MCF 10A (cell line): ENCODE results near the gene ITGA2B. TPM values are rescaled to one million over a fixed set of nuclear protein-coding genes. Genes with fewer than 3 reads are reported as not detected.
"Not testable (repeated sequence)": the region's sequence is repeated elsewhere in the genome, so short reads cannot be mapped to it uniquely, and the experiment has no call there.

ENCODE experiments used
- BruUV-seq: library from RNA; stranded (reverse); fragments of 400-500 nt; replicated peaks from 2 replicates; lab custom pipeline; 2021; lab: Mats Ljungman, UMichigan
- CTCF ChIA-PET: fragments of 300-600 bp; sonication (Branson Sonifier 250); formaldehyde crosslinking; extraction: SDS; loops from one replicate; lab custom pipeline; 2021; ENCODE audit warnings: antibody characterized with exemption, inconsistent platforms; lab: Yijun Ruan, JAX
- POLR2A ChIA-PET: fragments of 300-600, 350-650 bp; sonication (Branson Sonifier 250); formaldehyde crosslinking; extraction: SDS; loops from one replicate; lab custom pipeline; 2020; ENCODE audit warnings: antibody characterized with exemption, inconsistent platforms; lab: Yijun Ruan, JAX
- DNase-seq: peaks from one replicate; pipeline ENCODE4 v3.0.0-alpha.2; 2018; ENCODE audit not compliant: unreplicated experiment
- H3K27ac Mint-ChIP-seq: one replicate; pipeline ENCODE4 v1.8.0; 2022; ENCODE audit warnings: mild to moderate bottlenecking, low read depth, mixed read lengths; ENCODE audit not compliant: unreplicated experiment
- H3K27me3 Mint-ChIP-seq: one replicate; pipeline ENCODE4 v1.8.0; 2022; ENCODE audit warnings: mixed read lengths; ENCODE audit not compliant: insufficient read depth, unreplicated experiment
- H3K36me3 Mint-ChIP-seq: one replicate; pipeline ENCODE4 v1.8.0; 2022; ENCODE audit warnings: mild to moderate bottlenecking, moderate library complexity, mixed read lengths; ENCODE audit not compliant: insufficient read depth, unreplicated experiment
- H3K4me1 Mint-ChIP-seq: one replicate; pipeline ENCODE4 v1.8.0; 2022; ENCODE audit warnings: mixed read lengths; ENCODE audit not compliant: insufficient read depth, unreplicated experiment
- H3K4me3 Mint-ChIP-seq: one replicate; pipeline ENCODE4 v1.8.0; 2022; ENCODE audit warnings: mild to moderate bottlenecking, moderate library complexity, mixed read lengths; ENCODE audit not compliant: unreplicated experiment
- H3K9me3 Mint-ChIP-seq: one replicate; pipeline ENCODE4 v1.8.0; 2022; ENCODE audit warnings: mixed read lengths; ENCODE audit not compliant: unreplicated experiment
- intact Hi-C: fragments of 100-400 bp; cut with micrococcal nuclease; formaldehyde crosslinking; loops from 2 replicates; pipeline ENCODE4 v1.14.1; 2022
- total RNA-seq: library from RNA; stranded (reverse); gene quantifications from 2 replicates; pipeline ENCODE4 v1.2.3, GENCODE V29; 2022
- TF ChIP-seq, protein P1 (sequence below): fragments of 200-600 bp; IDR thresholded peaks from one replicate; pipeline ENCODE4 v1.8.0; 2022; ENCODE audit warnings: antibody characterized with exemption, mild to moderate bottlenecking; ENCODE audit not compliant: unreplicated experiment

ITGA2B gene
- total RNA-seq, 1 experiment from 2014 or later, result 0.12 TPM

DNA sequence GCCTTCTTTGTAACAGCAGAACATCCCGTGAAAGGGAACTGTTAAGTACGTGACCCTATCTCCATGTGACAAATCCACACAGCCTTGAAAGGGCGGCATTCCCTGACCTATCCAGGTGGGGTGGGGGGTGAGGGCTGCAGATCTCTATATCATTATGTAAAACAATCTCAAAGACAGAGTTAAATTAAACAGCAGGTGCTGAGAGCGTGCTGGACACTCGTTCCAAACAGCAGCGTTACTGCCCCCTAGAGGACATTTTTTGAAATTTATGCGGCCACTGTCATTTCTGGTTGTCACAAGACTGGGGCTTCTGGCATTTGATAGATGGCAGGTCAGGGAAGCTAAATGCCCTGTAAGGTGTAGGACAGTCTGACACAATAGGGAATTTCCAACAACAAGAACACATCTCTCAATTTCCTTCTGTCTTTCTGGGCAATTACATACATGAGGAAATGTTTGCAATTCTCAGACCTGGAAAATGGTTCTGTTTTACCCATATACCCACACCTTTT, 58.1 kb downstream of the ITGA2B start:
- TF ChIP-seq, protein P1, sequence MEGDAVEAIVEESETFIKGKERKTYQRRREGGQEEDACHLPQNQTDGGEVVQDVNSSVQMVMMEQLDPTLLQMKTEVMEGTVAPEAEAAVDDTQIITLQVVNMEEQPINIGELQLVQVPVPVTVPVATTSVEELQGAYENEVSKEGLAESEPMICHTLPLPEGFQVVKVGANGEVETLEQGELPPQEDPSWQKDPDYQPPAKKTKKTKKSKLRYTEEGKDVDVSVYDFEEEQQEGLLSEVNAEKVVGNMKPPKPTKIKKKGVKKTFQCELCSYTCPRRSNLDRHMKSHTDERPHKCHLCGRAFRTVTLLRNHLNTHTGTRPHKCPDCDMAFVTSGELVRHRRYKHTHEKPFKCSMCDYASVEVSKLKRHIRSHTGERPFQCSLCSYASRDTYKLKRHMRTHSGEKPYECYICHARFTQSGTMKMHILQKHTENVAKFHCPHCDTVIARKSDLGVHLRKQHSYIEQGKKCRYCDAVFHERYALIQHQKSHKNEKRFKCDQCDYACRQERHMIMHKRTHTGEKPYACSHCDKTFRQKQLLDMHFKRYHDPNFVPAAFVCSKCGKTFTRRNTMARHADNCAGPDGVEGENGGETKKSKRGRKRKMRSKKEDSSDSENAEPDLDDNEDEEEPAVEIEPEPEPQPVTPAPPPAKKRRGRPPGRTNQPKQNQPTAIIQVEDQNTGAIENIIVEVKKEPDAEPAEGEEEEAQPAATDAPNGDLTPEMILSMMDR, result peak; percentile 74
- H3K27ac Mint-ChIP-seq, result no peak overlapping the region
- ChIA-PET CTCF (interaction anchor here (0.6 to 3.0 kb wide), 17 partner anchors 9 to 190 kb away, joined by 3 to 20 read pairs (median 5); partner anchors contain the start of genes FAM171A2 and GRN), POLR2A (interaction anchor here (0.6 to 4.6 kb wide), 10 partner anchors 14 to 261 kb away, joined by 3 to 38 read pairs (median 3); partner anchors contain the start of genes G6PC3, GRN and TMUB2)
- peaks cover 6% of the 10 kb centered on the region for H3K4me1 Mint-ChIP-seq
- H3K27me3 Mint-ChIP-seq, result no peaks in the 10 kb centered on the region
- H3K36me3 Mint-ChIP-seq, result no peaks in the 10 kb centered on the region
- BruUV-seq, result no TSS peak
- peak overlapping the region; percentile 12 for H3K4me3 Mint-ChIP-seq
- no peaks in the 10 kb centered on the region for H3K9me3 Mint-ChIP-seq
- DNase-seq, result peak; percentile 80
- intact Hi-C loops, result no loop called here

DNA sequence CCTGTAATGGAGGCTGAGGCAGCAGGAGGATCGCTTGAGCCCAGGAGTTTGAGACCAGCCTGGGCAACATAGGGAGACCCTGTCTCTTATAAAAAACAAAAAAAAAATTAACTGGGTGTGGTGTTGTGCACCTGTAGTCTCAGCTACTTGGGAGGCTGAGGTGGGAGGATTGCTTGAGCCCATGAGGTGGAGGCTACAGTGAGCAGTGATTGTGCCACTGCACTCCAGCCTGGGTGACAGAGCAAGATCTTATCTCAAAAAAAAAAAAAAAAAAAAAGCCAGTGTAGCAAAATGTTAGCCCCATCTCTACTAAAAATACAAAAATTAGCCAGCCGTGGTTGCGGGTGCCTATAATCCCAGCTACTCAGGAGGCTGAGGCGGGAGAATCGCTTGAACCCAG, 59.2 kb downstream of the ITGA2B start:
- H3K27me3 Mint-ChIP-seq, H3K27ac Mint-ChIP-seq, intact Hi-C loops, H3K4me3 Mint-ChIP-seq, DNase-seq, H3K36me3 Mint-ChIP-seq, H3K9me3 Mint-ChIP-seq, H3K4me1 Mint-ChIP-seq, BruUV-seq: not testable (repeated sequence)
- ChIA-PET POLR2A (interaction anchor here (0.8 to 4.6 kb wide), 6 partner anchors 15 to 144 kb away, joined by 3 to 38 read pairs (median 4); partner anchors contain the start of genes GRN and TMUB2), CTCF (interaction anchor here (0.6 to 3.0 kb wide), 16 partner anchors 10 to 460 kb away, joined by 3 to 20 read pairs (median 5); partner anchors contain the start of gene GRN)

DNA sequence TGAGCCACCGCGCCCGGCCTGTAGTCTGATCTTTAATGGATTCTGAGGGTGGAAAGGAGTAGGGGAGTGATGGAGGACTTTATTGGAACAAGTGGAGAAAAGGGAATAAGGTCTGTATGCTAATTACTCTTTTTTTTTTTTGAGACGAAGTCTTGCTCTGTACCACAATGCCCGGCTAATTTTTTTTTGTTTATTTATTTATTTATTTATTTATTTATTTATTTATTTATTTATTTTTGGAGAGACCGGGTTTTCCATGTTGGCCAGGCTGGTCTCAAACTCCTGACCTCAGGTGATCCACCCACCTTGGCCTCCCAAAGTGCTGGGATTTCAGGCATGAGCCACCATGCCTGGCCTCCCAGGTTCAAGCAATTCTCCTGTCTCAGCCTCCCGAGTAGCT, 59.9 kb downstream of the ITGA2B start:
- H3K36me3 Mint-ChIP-seq, H3K27ac Mint-ChIP-seq, H3K27me3 Mint-ChIP-seq, intact Hi-C loops, BruUV-seq, H3K4me1 Mint-ChIP-seq, DNase-seq, H3K4me3 Mint-ChIP-seq, H3K9me3 Mint-ChIP-seq: not testable (repeated sequence)
- ChIA-PET CTCF (interaction anchor here (0.6 to 2.9 kb wide), 6 partner anchors 14 to 245 kb away, joined by 3 to 14 read pairs (median 4); no protein-coding TSS in a partner anchor), POLR2A (interaction anchor here (1.4 to 4.6 kb wide), 2 partner anchors 15 to 142 kb away, joined by 3 to 38 read pairs; partner anchors contain the start of gene GRN)

DNA sequence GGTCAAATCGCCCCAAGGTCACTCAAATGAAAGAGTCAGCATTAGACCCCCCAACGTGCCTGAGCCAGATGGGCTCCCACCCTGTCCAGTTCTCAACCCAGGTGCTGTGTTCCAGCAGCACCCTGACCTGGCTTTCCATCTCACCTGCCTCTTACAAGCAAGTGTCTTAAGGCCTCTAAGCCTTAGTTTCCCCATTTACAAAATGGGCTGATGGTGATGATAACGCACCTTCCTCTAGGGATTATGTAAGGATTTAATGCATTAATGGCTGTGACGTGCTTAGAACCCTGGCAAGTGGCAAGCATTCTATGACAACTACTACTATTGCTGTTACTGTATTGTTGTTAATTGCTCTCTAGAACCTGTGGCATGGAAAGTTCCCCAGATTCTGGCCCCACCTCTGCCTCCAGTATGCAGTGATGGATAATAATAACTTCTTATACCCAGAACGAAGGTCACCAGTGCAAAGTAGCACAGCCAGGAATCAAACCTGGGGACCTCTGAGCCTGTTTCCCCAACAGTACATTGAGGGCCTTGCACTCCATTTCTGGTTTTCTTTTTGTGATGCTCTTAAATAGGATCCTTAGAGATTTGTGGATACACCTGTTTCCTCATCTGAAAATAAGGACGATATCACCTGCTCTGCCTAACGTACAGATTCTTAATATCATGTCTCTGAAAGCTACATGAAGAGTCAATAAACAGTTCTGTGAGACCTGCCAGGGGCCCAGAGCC, 61.6 kb downstream of the ITGA2B start:
- Mint-ChIP-seq H3K9me3 (no peaks in the 10 kb centered on the region), H3K4me3 (no peak overlapping the region), H3K4me1 (peaks cover 6% of the 10 kb centered on the region), H3K27me3 (no peaks in the 10 kb centered on the region), H3K27ac (no peak overlapping the region), H3K36me3 (peaks cover 6% of the 10 kb centered on the region)
- intact Hi-C loops, result loop anchor here (2.0 kb wide), 1 partner anchor 17 kb away; the partner anchor contains the start of gene GRN
- no TSS peak for BruUV-seq
- TF ChIP-seq, protein P1, result no peak
- DNase-seq, result no peak
- ChIA-PET CTCF (interaction anchor here (0.6 to 1.0 kb wide), 3 partner anchors 17 to 259 kb away, joined by 3 to 4 read pairs (median 3); no protein-coding TSS in a partner anchor), POLR2A (interaction anchor here (0.5 to 5.2 kb wide), 8 partner anchors 10 to 127 kb away, joined by 3 to 61 read pairs (median 5); partner anchors contain the start of genes GRN and UBTF)
